NT2/D1 (cell line): ENCODE measurements around the gene TLR10.

Experiments
- DNase-seq: peaks from one replicate; pipeline ENCODE4 v3.0.0-alpha.2; 2011; ENCODE audit warnings: low read depth, low spot score
- H3K27me3 ChIP-seq: 2 replicates; pipeline ENCODE4 v1.6.0; 2011; ENCODE audit warnings: mild to moderate bottlenecking; ENCODE audit not compliant: insufficient read length, insufficient read depth
- H3K36me3 ChIP-seq: 2 replicates; pipeline ENCODE4 v1.6.1; 2011; ENCODE audit warnings: mild to moderate bottlenecking, low read length, mixed read lengths; ENCODE audit not compliant: insufficient read depth, insufficient read length
- H3K4me1 ChIP-seq: 2 replicates; pipeline ENCODE4 v1.5.1; 2011; ENCODE audit not compliant: insufficient read depth, insufficient read length
- H3K4me3 ChIP-seq: 2 replicates; pipeline ENCODE4 v1.5.1; 2011; ENCODE audit warnings: low read depth; ENCODE audit not compliant: insufficient read length
- H3K9ac ChIP-seq: 2 replicates; pipeline ENCODE4 v1.6.0; 2011; ENCODE audit warnings: low read depth; ENCODE audit not compliant: insufficient read length
- H3K9me3 ChIP-seq: 2 replicates; pipeline ENCODE4 v1.5.1; 2011; ENCODE audit warnings: mild to moderate bottlenecking, low read length; ENCODE audit not compliant: insufficient read depth
- SUZ12 ChIP-seq: IDR thresholded peaks from 2 replicates; pipeline ENCODE4 v1.6.1; 2011; ENCODE audit not compliant: insufficient read length, insufficient read depth; ENCODE audit errors: extremely low read depth
- YY1 ChIP-seq: IDR thresholded peaks from 2 replicates; pipeline ENCODE4 v1.6.1; 2011; ENCODE audit not compliant: insufficient read length, insufficient read depth
- ZNF274 ChIP-seq: IDR thresholded peaks from 2 replicates; pipeline ENCODE4 v1.6.1; 2011; ENCODE audit warnings: mild to moderate bottlenecking, low read depth, low read length

Gene TLR10

GRCh38 chr4:38751341-38752010, 31.3 kb downstream of the TLR10 start:
- TF ChIP-seq ZNF274: no peak
- TF ChIP-seq YY1: no peak
- no peak for TF ChIP-seq SUZ12
- H3K9ac ChIP-seq: no peak overlapping the region
- H3K27me3 ChIP-seq: no peaks in the 10 kb centered on the region
- no peak overlapping the region for H3K4me3 ChIP-seq
- DNase-seq: no peak
- H3K9me3 ChIP-seq: peaks cover 19% of the 10 kb centered on the region; the same call in 1 of the 2 replicates
- H3K4me1 ChIP-seq: peaks cover 4% of the 10 kb centered on the region
- H3K36me3 ChIP-seq: no peaks in the 10 kb centered on the region

- TF ChIP-seq SUZ12: no peak
- TF ChIP-seq ZNF274: no peak
- TF ChIP-seq YY1: no peak
- Histone ChIP-seq H3K9me3 (peaks cover 19% of the 10 kb centered on the region; the same call in 1 of the 2 replicates), H3K4me1 (peaks cover 4% of the 10 kb centered on the region), H3K4me3 (no peak overlapping the region), H3K27me3 (no peaks in the 10 kb centered on the region), H3K9ac (no peak overlapping the region), H3K36me3 (no peaks in the 10 kb centered on the region)
- DNase-seq: no peak
Observed at GRCh38 chr4:38749336-38749735, 33.5 kb downstream of the TLR10 start.

GRCh38 chr4:38747629-38748028, 35.2 kb downstream of the TLR10 start:
- H3K9me3 ChIP-seq: peaks cover 19% of the 10 kb centered on the region; the same call in 1 of the 2 replicates
- DNase-seq: no peak
- no peaks in the 10 kb centered on the region for H3K36me3 ChIP-seq
- H3K4me1 ChIP-seq: no peaks in the 10 kb centered on the region
- H3K27me3 ChIP-seq: no peaks in the 10 kb centered on the region
- no peak for TF ChIP-seq ZNF274
- TF ChIP-seq SUZ12: no peak
- TF ChIP-seq YY1: no peak
- no peak overlapping the region for H3K4me3 ChIP-seq
- H3K9ac ChIP-seq: no peak overlapping the region

GRCh38 chr4:38745881-38746280, 36.9 kb downstream of the TLR10 start:
- Histone ChIP-seq H3K36me3 (no peaks in the 10 kb centered on the region), H3K9ac (no peak overlapping the region), H3K4me1 (no peaks in the 10 kb centered on the region), H3K9me3 (peaks cover 19% of the 10 kb centered on the region; the same call in 1 of the 2 replicates), H3K4me3 (no peak overlapping the region), H3K27me3 (no peaks in the 10 kb centered on the region)
- no peak for TF ChIP-seq SUZ12
- TF ChIP-seq ZNF274: no peak
- no peak for TF ChIP-seq YY1
- no peak for DNase-seq

GRCh38 chr4:38743866-38744265, 38.9 kb downstream of the TLR10 start:
- H3K27me3 ChIP-seq: no peaks in the 10 kb centered on the region
- H3K9ac ChIP-seq: no peak overlapping the region
- no peak overlapping the region for H3K4me3 ChIP-seq
- no peak for DNase-seq
- peaks cover 19% of the 10 kb centered on the region; the same call in 1 of the 2 replicates for H3K9me3 ChIP-seq
- TF ChIP-seq SUZ12 (no peak), ZNF274 (no peak), YY1 (no peak)
- H3K36me3 ChIP-seq: no peaks in the 10 kb centered on the region
- H3K4me1 ChIP-seq: no peaks in the 10 kb centered on the region

- no peaks in the 10 kb centered on the region for H3K4me1 ChIP-seq
- H3K36me3 ChIP-seq: no peaks in the 10 kb centered on the region
- H3K4me3 ChIP-seq: no peak overlapping the region
- H3K9me3 ChIP-seq: no peaks in the 10 kb centered on the region
- TF ChIP-seq YY1: no peak
- no peak for TF ChIP-seq ZNF274
- no peak for TF ChIP-seq SUZ12
- no peaks in the 10 kb centered on the region for H3K27me3 ChIP-seq
- H3K9ac ChIP-seq: no peak overlapping the region
- DNase-seq: no peak
Observed at GRCh38 chr4:38740303-38740702, 42.5 kb downstream of the TLR10 start.

GRCh38 chr4:38738940-38739803, 43.6 kb downstream of the TLR10 start:
- TF ChIP-seq ZNF274 (no peak), YY1 (no peak), SUZ12 (no peak)
- H3K4me3 ChIP-seq: no peak overlapping the region
- no peaks in the 10 kb centered on the region for H3K27me3 ChIP-seq
- H3K4me1 ChIP-seq: no peaks in the 10 kb centered on the region
- no peak overlapping the region for H3K9ac ChIP-seq
- no peaks in the 10 kb centered on the region for H3K36me3 ChIP-seq
- no peak for DNase-seq
- H3K9me3 ChIP-seq: no peaks in the 10 kb centered on the region
